Endodermal cell (in vitro differentiated cells): Measurements from ENCODE around the gene RABGEF1. TPM values are rescaled to one million over a fixed set of nuclear protein-coding genes. Genes with fewer than 3 reads are reported as not detected.
A peak's percentile ranks its signal among the peaks of the same experiment; 100 is the strongest.
"Not testable (repeated sequence)": the region's sequence is repeated elsewhere in the genome, so short reads cannot be mapped to it uniquely, and the experiment has no call there.

Source experiments
- DNase-seq: peaks from one replicate; pipeline ENCODE4 v3.0.0-alpha.2; 2017
- H3K27ac ChIP-seq: 2 replicates; pipeline ENCODE4 v1.5.1; 2013; ENCODE audit warnings: mild to moderate bottlenecking, low read depth, low read length, moderate library complexity
- H3K27me3 ChIP-seq: 2 replicates; pipeline ENCODE4 v1.6.1; 2013; ENCODE audit warnings: mild to moderate bottlenecking, low read length, moderate library complexity; ENCODE audit not compliant: insufficient read depth, control insufficient read depth, poor library complexity, severe bottlenecking
- H3K36me3 ChIP-seq: 2 replicates; pipeline ENCODE4 v1.7.0; 2013; ENCODE audit warnings: mild to moderate bottlenecking, low read length, moderate library complexity; ENCODE audit not compliant: control insufficient read depth, insufficient read depth
- H3K4me1 ChIP-seq: one replicate; pipeline ENCODE4 v1.7.0; 2013; ENCODE audit warnings: low read length; ENCODE audit not compliant: control insufficient read depth, insufficient read depth
- H3K4me3 ChIP-seq: 2 replicates; pipeline ENCODE4 v1.5.1; 2013; ENCODE audit warnings: mild to moderate bottlenecking, low read length, moderate library complexity
- H3K9ac ChIP-seq: 2 replicates; pipeline ENCODE4 v1.6.1; 2013; ENCODE audit warnings: mild to moderate bottlenecking, low read length, moderate library complexity; ENCODE audit not compliant: poor library complexity, severe bottlenecking; ENCODE audit errors: extremely low read depth
- H3K9me3 ChIP-seq: 2 replicates; pipeline ENCODE4 v1.6.1; 2013; ENCODE audit warnings: mild to moderate bottlenecking, low read length, moderate library complexity; ENCODE audit not compliant: control insufficient read depth
- H3K27ac Mint-ChIP-seq: 2 replicates; pipeline ENCODE4 v1.8.0; 2020; ENCODE audit warnings: mixed read lengths
- H3K27me3 Mint-ChIP-seq: 2 replicates; pipeline ENCODE4 v1.8.0; 2021; ENCODE audit warnings: mild to moderate bottlenecking, mixed read lengths; ENCODE audit not compliant: insufficient read depth
- H3K36me3 Mint-ChIP-seq: 2 replicates; pipeline ENCODE4 v1.8.0; 2020; ENCODE audit warnings: low read depth, mixed read lengths
- H3K4me1 Mint-ChIP-seq: 2 replicates; pipeline ENCODE4 v1.8.0; 2020; ENCODE audit warnings: mixed read lengths
- H3K4me3 Mint-ChIP-seq: 2 replicates; pipeline ENCODE4 v1.8.0; 2020; ENCODE audit warnings: mild to moderate bottlenecking, moderate library complexity, mixed read lengths
- H3K9me3 Mint-ChIP-seq: 2 replicates; pipeline ENCODE4 v1.8.0; 2020; ENCODE audit warnings: mild to moderate bottlenecking, mixed read lengths
- CTCF ChIP-seq: fragments of 200-600 bp; sonication (generic); conservative IDR thresholded peaks from 2 replicates; pipeline ENCODE4 v1.5.0; 2021; ENCODE audit warnings: antibody characterized with exemption, mild to moderate bottlenecking
- WGBS, 2 experiments: methylation state at CpG; one replicate each; pipeline versions ENCODE4 v1.1.5 to v1.1.7; 2013; ENCODE audit warnings: missing lambda C conversion rate in 2 of 2, mixed read lengths in 1 of 2; ENCODE audit not compliant: insufficient coverage in 1 of 2, insufficient read length in 1 of 2; 5-methylcytosine and 5-hydroxymethylcytosine counted together
- total RNA-seq, 2 donors: library from RNA; stranded (reverse); fragmentation: NEBNext Ultra II Directional in 1 of 2; extraction: Animal tissue kit (Norgen Biotek cat#: 25700) in 1 of 2; gene quantifications; 2 replicates in 1 of 2; 3 replicates in 1 of 2; pipeline ENCODE4 v1.2.1, GENCODE V29; 2021

The RABGEF1 gene
- total RNA-seq, 2 donors from 2014 or later: 22.7 to 26.7 TPM

- Histone ChIP-seq H3K27ac (peak overlapping the region; percentile 86), H3K27me3 (no peaks in the 10 kb centered on the region), H3K4me1 (no peaks in the 10 kb centered on the region), H3K4me3 (peak overlapping the region; percentile 92), H3K9ac (peak overlapping the region; percentile 96), H3K36me3 (no peaks in the 10 kb centered on the region), H3K9me3 (no peaks in the 10 kb centered on the region)
- peaks cover 22% of the 10 kb centered on the region for H3K4me1 Mint-ChIP-seq
- peak; percentile 99 for DNase-seq
- WGBS, 2 experiments: 1 to 2% methylated on average over 39 to 61 of the region's 61 CpGs
- H3K9me3 Mint-ChIP-seq: no peaks in the 10 kb centered on the region
- H3K27ac Mint-ChIP-seq: peak overlapping the region; percentile 100
- peaks cover 3% of the 10 kb centered on the region for H3K27me3 Mint-ChIP-seq
- H3K4me3 Mint-ChIP-seq: peak overlapping the region; percentile 87
- no peaks in the 10 kb centered on the region for H3K36me3 Mint-ChIP-seq
- peak; percentile 60 for TF ChIP-seq CTCF
Observed at GRCh38 chr7:66844552-66845378, 104.2 kb downstream of the RABGEF1 start.

DNA sequence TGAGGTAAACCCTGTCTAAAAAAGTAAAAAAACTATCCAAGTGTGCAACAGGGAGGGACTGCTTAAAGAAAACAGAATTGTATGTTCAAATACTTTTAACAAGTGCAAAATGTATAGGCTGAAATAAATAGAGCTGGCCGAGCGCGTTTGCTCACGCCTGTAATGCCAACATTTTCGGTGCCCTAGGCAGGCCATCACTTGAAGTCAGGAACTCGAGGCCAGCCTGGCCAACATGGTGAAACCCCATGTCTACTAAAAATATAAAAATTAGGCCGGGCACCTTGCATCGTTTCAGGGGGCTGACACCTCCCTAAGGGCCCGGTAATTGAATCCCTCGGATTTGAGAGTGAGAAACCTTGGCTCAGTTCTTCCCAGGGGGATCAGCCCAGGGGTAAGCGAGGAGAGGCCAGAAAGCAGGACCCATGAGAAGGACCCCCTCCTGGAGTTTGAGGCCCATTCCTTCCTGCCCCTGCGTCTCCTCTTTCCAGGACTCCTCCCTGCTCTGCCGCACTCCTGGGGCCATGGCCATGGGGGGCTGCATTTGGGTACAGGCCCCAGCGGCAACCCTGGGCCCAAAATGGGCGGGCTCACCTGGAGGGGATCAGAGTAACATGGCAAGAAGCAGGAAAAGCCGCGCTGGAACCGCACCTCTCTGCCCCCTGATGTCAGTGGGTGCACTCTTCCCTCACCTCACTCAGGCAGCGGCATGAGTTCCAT, 105.0 kb downstream of the RABGEF1 start:
- peak overlapping the region; percentile 92 for H3K4me3 ChIP-seq
- H3K27me3 ChIP-seq: no peaks in the 10 kb centered on the region
- H3K27ac Mint-ChIP-seq: peak overlapping the region; percentile 100
- peak overlapping the region; percentile 87 for H3K4me3 Mint-ChIP-seq
- H3K9me3 Mint-ChIP-seq: no peaks in the 10 kb centered on the region
- H3K36me3 Mint-ChIP-seq: no peaks in the 10 kb centered on the region
- no peaks in the 10 kb centered on the region for H3K27me3 Mint-ChIP-seq
- no peak for TF ChIP-seq CTCF
- DNase-seq: peak; percentile 63
- H3K36me3 ChIP-seq: no peaks in the 10 kb centered on the region
- H3K27ac ChIP-seq: peak overlapping the region; percentile 86
- H3K4me1 ChIP-seq: no peaks in the 10 kb centered on the region
- no peaks in the 10 kb centered on the region for H3K9me3 ChIP-seq
- H3K9ac ChIP-seq: peak overlapping the region; percentile 96
- WGBS, 2 experiments: 84 to 88% methylated on average over 15 to 19 of the region's 19 CpGs
- H3K4me1 Mint-ChIP-seq: peaks cover 22% of the 10 kb centered on the region

GRCh38 chr7:66846096-66846445, 105.5 kb downstream of the RABGEF1 start:
- not testable (repeated sequence) for H3K36me3 Mint-ChIP-seq, H3K9me3 ChIP-seq, H3K9ac ChIP-seq, H3K4me1 ChIP-seq, H3K27ac ChIP-seq, H3K9me3 Mint-ChIP-seq, H3K36me3 ChIP-seq, H3K27me3 ChIP-seq, H3K27me3 Mint-ChIP-seq, DNase-seq
- peaks cover 22% of the 10 kb centered on the region for H3K4me1 Mint-ChIP-seq
- WGBS, 2 experiments: 92% methylated on average over 2 to 4 of the region's 4 CpGs
- peak overlapping the region; percentile 87 for H3K4me3 Mint-ChIP-seq
- peak overlapping the region; percentile 92 for H3K4me3 ChIP-seq
- H3K27ac Mint-ChIP-seq: peak overlapping the region; percentile 100

DNA sequence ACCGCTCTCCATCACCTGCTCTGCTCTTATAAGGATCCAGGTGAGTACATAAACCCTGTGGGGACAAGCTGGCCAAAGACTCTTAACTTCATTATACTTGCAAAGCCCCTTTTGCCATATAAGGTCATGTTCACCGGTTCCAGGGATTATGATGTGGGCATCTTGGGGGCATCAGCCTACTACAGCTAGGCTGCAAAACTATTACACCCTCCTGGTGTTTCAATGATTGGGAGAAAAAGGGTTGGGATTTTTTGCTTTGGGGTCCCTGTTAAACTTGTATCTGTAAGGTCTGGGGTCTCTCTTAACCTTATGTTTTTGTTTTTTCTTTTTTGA, 107.0 kb downstream of the RABGEF1 start:
- H3K36me3 ChIP-seq, H3K9me3 Mint-ChIP-seq, H3K27ac ChIP-seq, DNase-seq, H3K4me1 ChIP-seq, H3K36me3 Mint-ChIP-seq, H3K9ac ChIP-seq, H3K27me3 ChIP-seq, H3K27me3 Mint-ChIP-seq, H3K4me3 ChIP-seq, H3K9me3 ChIP-seq: not testable (repeated sequence)
- Mint-ChIP-seq H3K4me3 (peak overlapping the region; percentile 30), H3K27ac (peak overlapping the region; percentile 100), H3K4me1 (peaks cover 22% of the 10 kb centered on the region)
- WGBS, 2 experiments: 20% methylated on average over 1 of the region's 2 CpGs; no CpG with 5 or more reads in 1 of the 2 experiments
